Kidney (tissue), 14 donors: ENCODE measurements around the gene UTS2. TPM values are rescaled to one million over a fixed set of nuclear protein-coding genes. Genes with fewer than 3 reads are reported as not detected.

Source experiments
- DNase-seq, 5 donors: peaks; one replicate each; pipeline ENCODE4 v3.0.0-alpha.2; 2013 to 2020
- FAIRE-seq: peaks from 2 replicates; lab custom pipeline; 2012; peaks lifted over from hg19 to GRCh38; lab: Jason Lieb, UNC
- H3K27ac ChIP-seq, 2 donors: one replicate each; pipeline ENCODE4 v1.7.0; 2013; ENCODE audit warnings: low read depth in 2 of 2, low read length in 2 of 2, inconsistent platforms in 1 of 2
- H3K27me3 ChIP-seq: one replicate; pipeline ENCODE4 v1.7.1; 2013; ENCODE audit warnings: low read length, inconsistent platforms; ENCODE audit not compliant: control insufficient read depth, insufficient read depth
- H3K36me3 ChIP-seq, 3 donors: one replicate each; pipeline versions ENCODE4 v1.7.0 to v1.7.1; 2013; ENCODE audit warnings: low read length in 3 of 3, control low read depth in 1 of 3, inconsistent platforms in 1 of 3; ENCODE audit not compliant: insufficient read depth in 3 of 3, control insufficient read depth in 2 of 3
- H3K4me1 ChIP-seq, 3 donors: one replicate each; pipeline versions ENCODE4 v1.7.0 to v1.7.1; 2013; ENCODE audit warnings: low read length in 3 of 3, inconsistent platforms in 1 of 3, low read depth in 1 of 3; ENCODE audit not compliant: control insufficient read depth in 2 of 3, insufficient read depth in 2 of 3
- H3K4me3 ChIP-seq, 3 donors: one replicate each; pipeline versions ENCODE4 v1.7.0 to v1.8.1; 2013; ENCODE audit warnings: low read length in 3 of 3, control low read depth in 1 of 3, inconsistent platforms in 1 of 3
- H3K9ac ChIP-seq, 3 donors: one replicate each; pipeline versions ENCODE4 v1.7.0 to v1.7.1; 2013; ENCODE audit warnings: low read length in 3 of 3, control low read depth in 1 of 3, inconsistent platforms in 1 of 3
- H3K9me3 ChIP-seq, 3 donors: one replicate each; pipeline versions ENCODE4 v1.7.0 to v1.7.1; 2013; ENCODE audit warnings: low read length in 3 of 3, control low read depth in 1 of 3, inconsistent platforms in 1 of 3; ENCODE audit not compliant: control insufficient read depth in 2 of 3, insufficient read depth in 1 of 3
- intact Hi-C: fragments of 100-400 bp; cut with DNase I; formaldehyde crosslinking; loops from one replicate; pipeline ENCODE4 v1.11.1; 2022
- polyA plus RNA-seq: library from polyadenylated mRNA; stranded (reverse); fragments of 350-450 nt; fragmentation: Illumina TruSeq; extraction: RNeasy Lipid Tissue Mini Kit (QIAGEN cat#74804); gene quantifications from one replicate; pipeline ENCODE4 v1.2.3, GENCODE V29; 2014; ENCODE audit warnings: low read depth, low replicate concordance; ENCODE audit not compliant: insufficient read depth
- total RNA-seq: library from RNA; stranded (reverse); fragmentation: NEBNext Ultra II Directional; extraction: Animal tissue kit (Norgen Biotek cat#: 25700); gene quantifications from one replicate; pipeline ENCODE4 v1.2.1, GENCODE V29; 2021
- TF ChIP-seq, protein P1 (sequence below): IDR thresholded peaks from 3 replicates; pipeline ENCODE4 v1.5.1; 2012; ENCODE audit warnings: mild to moderate bottlenecking, moderate library complexity, borderline replicate concordance; ENCODE audit not compliant: insufficient read depth; ENCODE audit errors: extremely low read depth
- donor health status: control.
- donor health status: control.
- donor health status: control.
- donor health status: control.
- donor health status: control.
- donor health status: DM: yes; HTN: yes; CAD: no.
- donor health status: Normal renal cell carcinoma (clear cell type).

Gene UTS2
- total and polyA plus RNA-seq, 2 donors from 2014 or later, result 0.72 TPM; not detected in 1

DNA sequence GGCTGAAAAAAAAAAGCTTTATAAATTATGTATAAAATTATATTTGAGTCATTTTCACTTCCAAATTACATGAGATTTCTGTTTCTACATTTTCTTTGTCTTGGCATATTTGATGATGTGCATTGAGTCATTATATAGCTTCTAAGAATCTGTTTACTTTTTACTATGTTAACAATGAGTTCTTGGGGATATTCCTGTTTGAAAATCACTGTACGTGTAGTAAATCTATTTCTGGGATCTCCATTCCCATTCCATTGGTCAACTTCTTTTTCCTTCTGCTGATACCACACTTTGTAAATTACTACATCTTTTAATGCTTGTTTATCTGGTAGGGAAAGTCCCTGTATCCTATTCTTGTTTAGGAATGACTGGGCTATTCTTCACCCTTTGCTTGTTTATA is 44.1 kb upstream of the UTS2 start:
- no peaks in the 10 kb centered on the region for H3K36me3 ChIP-seq
- FAIRE-seq (no peak), DNase-seq (no peak)
- intact Hi-C loops, result no loop called here
- no peaks in the 10 kb centered on the region for H3K4me1 ChIP-seq
- TF ChIP-seq, protein P1, sequence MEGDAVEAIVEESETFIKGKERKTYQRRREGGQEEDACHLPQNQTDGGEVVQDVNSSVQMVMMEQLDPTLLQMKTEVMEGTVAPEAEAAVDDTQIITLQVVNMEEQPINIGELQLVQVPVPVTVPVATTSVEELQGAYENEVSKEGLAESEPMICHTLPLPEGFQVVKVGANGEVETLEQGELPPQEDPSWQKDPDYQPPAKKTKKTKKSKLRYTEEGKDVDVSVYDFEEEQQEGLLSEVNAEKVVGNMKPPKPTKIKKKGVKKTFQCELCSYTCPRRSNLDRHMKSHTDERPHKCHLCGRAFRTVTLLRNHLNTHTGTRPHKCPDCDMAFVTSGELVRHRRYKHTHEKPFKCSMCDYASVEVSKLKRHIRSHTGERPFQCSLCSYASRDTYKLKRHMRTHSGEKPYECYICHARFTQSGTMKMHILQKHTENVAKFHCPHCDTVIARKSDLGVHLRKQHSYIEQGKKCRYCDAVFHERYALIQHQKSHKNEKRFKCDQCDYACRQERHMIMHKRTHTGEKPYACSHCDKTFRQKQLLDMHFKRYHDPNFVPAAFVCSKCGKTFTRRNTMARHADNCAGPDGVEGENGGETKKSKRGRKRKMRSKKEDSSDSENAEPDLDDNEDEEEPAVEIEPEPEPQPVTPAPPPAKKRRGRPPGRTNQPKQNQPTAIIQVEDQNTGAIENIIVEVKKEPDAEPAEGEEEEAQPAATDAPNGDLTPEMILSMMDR, result no peak
- no peaks in the 10 kb centered on the region for H3K9me3 ChIP-seq
- no peak overlapping the region for H3K27ac ChIP-seq
- no peak overlapping the region for H3K4me3 ChIP-seq
- no peaks in the 10 kb centered on the region for H3K27me3 ChIP-seq
- no peak overlapping the region for H3K9ac ChIP-seq

DNA sequence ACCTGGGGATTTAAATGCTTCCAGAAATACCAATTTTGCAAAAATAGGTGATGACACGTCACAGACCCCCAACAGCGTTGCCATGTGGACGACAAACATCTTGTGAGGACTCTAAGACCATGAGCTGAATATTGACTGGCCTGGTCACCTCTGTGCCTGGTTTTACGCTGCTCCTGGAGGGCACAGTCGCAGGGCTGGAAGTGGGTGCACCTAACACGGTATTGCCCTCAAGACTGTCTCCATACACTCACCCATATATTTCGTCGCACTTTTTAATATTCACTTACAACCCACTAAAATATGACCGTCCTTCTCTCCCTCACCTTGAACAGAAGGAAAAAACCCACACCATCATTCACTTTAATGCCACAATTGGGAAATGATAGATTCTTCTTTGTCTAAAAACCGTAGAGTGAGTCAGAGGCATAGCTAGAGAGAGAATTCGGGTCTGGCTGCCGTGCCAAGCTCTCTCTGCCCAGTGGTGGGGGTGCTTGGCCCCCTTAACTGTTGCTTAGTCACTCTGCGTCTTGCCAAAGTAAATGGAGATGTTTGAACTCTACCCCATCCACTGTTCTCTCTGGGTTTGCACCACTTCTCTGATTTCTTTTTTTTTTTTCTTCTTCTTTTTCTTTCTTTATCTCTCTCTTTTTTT is 40.8 kb upstream of the UTS2 start:
- no peaks in the 10 kb centered on the region for H3K4me1 ChIP-seq
- H3K36me3 ChIP-seq, result no peaks in the 10 kb centered on the region
- no peak overlapping the region for H3K9ac ChIP-seq
- no peaks in the 10 kb centered on the region for H3K9me3 ChIP-seq
- intact Hi-C loops, result no loop called here
- H3K27ac ChIP-seq, result no peak overlapping the region
- H3K27me3 ChIP-seq, result no peaks in the 10 kb centered on the region
- H3K4me3 ChIP-seq, result no peak overlapping the region
- no peak for FAIRE-seq
- DNase-seq, result no peak
- TF ChIP-seq, protein P1, result no peak

- no peaks in the 10 kb centered on the region for H3K27me3 ChIP-seq
- H3K4me1 ChIP-seq, result no peaks in the 10 kb centered on the region
- DNase-seq (no peak), FAIRE-seq (no peak)
- no peak overlapping the region for H3K27ac ChIP-seq
- no peaks in the 10 kb centered on the region for H3K36me3 ChIP-seq
- H3K9ac ChIP-seq, result no peak overlapping the region
- no peaks in the 10 kb centered on the region for H3K9me3 ChIP-seq
- intact Hi-C loops, result no loop called here
- H3K4me3 ChIP-seq, result no peak overlapping the region
- TF ChIP-seq, protein P1, result no peak
Observed at GRCh38 chr1:7891804-7892203, 38.9 kb upstream of the UTS2 start.

DNA sequence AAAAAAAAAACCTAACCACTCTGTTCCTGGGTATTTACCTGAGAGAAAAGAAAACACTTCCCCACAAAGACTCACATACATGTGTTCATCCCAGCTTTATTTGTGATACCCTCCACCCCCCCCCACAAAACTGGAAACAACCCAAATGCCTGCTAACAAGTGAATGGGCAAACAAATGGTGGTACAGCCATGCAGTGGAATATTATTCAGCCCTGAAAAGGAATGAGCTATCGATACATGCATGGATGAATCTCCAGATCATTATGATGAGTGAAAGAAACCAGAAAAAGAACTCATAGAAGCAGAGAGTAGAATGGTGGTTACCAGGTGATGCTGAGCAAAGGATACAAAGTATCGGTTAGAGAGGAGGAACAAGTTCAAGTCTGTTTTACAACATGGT is 38.0 kb upstream of the UTS2 start:
- Histone ChIP-seq H3K9me3 (no peaks in the 10 kb centered on the region), H3K4me3 (no peak overlapping the region), H3K9ac (no peak overlapping the region), H3K27me3 (no peaks in the 10 kb centered on the region), H3K4me1 (no peaks in the 10 kb centered on the region), H3K36me3 (no peaks in the 10 kb centered on the region), H3K27ac (no peak overlapping the region)
- intact Hi-C loops, result no loop called here
- TF ChIP-seq, protein P1, result no peak
- no peak for FAIRE-seq
- no peak for DNase-seq
